Loucy (cell line): ENCODE results near the gene MROH8.

ENCODE experiments used
- H2AFZ ChIP-seq: fragments of 200-600 bp; sonication (generic); 2 replicates; pipeline ENCODE4 v1.6.0; 2016; ENCODE audit warnings: antibody characterized with exemption, mild to moderate bottlenecking, low read length, moderate library complexity
- H3F3A ChIP-seq: fragments of 200-600 bp; 2 replicates; pipeline ENCODE4 v1.6.0; 2016; ENCODE audit warnings: antibody characterized with exemption, low read depth, mild to moderate bottlenecking
- H3K27me3 ChIP-seq: fragments of 200-600 bp; sonication (generic); 2 replicates; pipeline ENCODE4 v1.6.1; 2014; ENCODE audit warnings: low read length, mild to moderate bottlenecking; ENCODE audit not compliant: insufficient read depth, poor library complexity, severe bottlenecking
- H3K36me3 ChIP-seq: fragments of 200-600 bp; sonication (generic); 2 replicates; pipeline ENCODE4 v1.6.1; 2016; ENCODE audit warnings: low read length; ENCODE audit not compliant: insufficient read depth
- H3K4me1 ChIP-seq: fragments of 200-600 bp; sonication (generic); 2 replicates; pipeline ENCODE4 v1.5.1; 2014; ENCODE audit warnings: low read length, mild to moderate bottlenecking; ENCODE audit not compliant: insufficient read depth, poor library complexity, severe bottlenecking
- H3K4me2 ChIP-seq: fragments of 200-600 bp; sonication (generic); 2 replicates; pipeline ENCODE4 v1.6.0; 2014; ENCODE audit warnings: antibody characterized with exemption, low read length, low read depth, mild to moderate bottlenecking; ENCODE audit not compliant: poor library complexity, severe bottlenecking
- H3K4me3 ChIP-seq: fragments of 200-600 bp; sonication (generic); 2 replicates; pipeline ENCODE4 v1.5.1; 2014; ENCODE audit warnings: low read length, mild to moderate bottlenecking, mixed read lengths; ENCODE audit not compliant: poor library complexity, severe bottlenecking
- H3K79me2 ChIP-seq: fragments of 200-600 bp; sonication (generic); 2 replicates; pipeline ENCODE4 v1.6.1; 2014; ENCODE audit warnings: low read length; ENCODE audit not compliant: insufficient read depth
- H3K9ac ChIP-seq: fragments of 200-600 bp; sonication (generic); 2 replicates; pipeline ENCODE4 v1.6.0; 2014; ENCODE audit warnings: mild to moderate bottlenecking, low read depth, low read length, moderate library complexity; ENCODE audit not compliant: poor library complexity, severe bottlenecking
- H3K9me2 ChIP-seq: fragments of 200-600 bp; sonication (generic); replicated peaks from 2 replicates; pipeline ENCODE4 v1.6.1; 2016; ENCODE audit warnings: low read depth, low read length, mixed read lengths
- H3K9me3 ChIP-seq: fragments of 200-600 bp; sonication (generic); 2 replicates; pipeline ENCODE4 v1.6.1; 2014; ENCODE audit warnings: mild to moderate bottlenecking, antibody characterized with exemption, low read length, low read depth; ENCODE audit not compliant: insufficient read depth
- H4K20me1 ChIP-seq: fragments of 200-600 bp; sonication (generic); 2 replicates; pipeline ENCODE4 v1.6.0; 2014; ENCODE audit warnings: antibody characterized with exemption, low read length, mild to moderate bottlenecking; ENCODE audit not compliant: insufficient read depth, poor library complexity, severe bottlenecking
- EZH2phosphoT487 ChIP-seq: fragments of 200-600 bp; IDR thresholded peaks from 2 replicates; pipeline ENCODE4 v1.6.1; 2018; ENCODE audit warnings: antibody characterized with exemption, mild to moderate bottlenecking, moderate library complexity, borderline replicate concordance
- TF ChIP-seq, protein P1 (sequence below): fragments of 200-600 bp; sonication (generic); conservative IDR thresholded peaks from 2 replicates; pipeline ENCODE4 v1.5.1; 2014; ENCODE audit warnings: mild to moderate bottlenecking, antibody characterized with exemption, low read length

Gene MROH8

DNA sequence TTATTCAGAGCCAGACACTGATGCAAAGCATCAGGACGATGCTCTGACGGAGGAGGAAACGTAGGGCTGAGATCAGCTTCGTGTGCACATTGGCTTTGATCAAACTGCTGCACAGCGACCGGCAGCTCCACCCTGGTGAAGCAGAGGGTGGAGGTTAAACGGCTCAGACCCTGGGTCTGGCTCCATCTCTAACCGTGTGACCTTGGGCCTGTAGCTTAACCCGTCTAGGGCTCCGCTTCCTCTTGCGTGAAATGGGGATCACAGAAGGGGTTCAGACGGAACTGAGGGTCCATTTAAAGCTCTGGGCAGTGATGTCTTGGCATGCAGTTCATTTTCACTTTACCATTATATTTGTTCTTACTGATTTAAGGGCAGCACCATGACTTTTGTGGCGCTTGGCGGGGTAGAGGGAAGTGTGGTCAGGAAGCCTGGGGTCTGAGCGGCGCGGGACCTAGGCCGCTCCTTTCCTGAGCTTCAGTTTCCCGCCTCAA lies 84.2 kb downstream of the MROH8 start:
- no peaks in the 10 kb centered on the region for H3K9me2 ChIP-seq
- H4K20me1 ChIP-seq = peaks cover 25% of the 10 kb centered on the region
- peak overlapping the region; percentile 88 for H3K4me2 ChIP-seq
- no peaks in the 10 kb centered on the region for H3K9me3 ChIP-seq
- H3K36me3 ChIP-seq = no peaks in the 10 kb centered on the region
- H3K79me2 ChIP-seq = peaks cover 53% of the 10 kb centered on the region
- H3K4me1 ChIP-seq = peaks cover 52% of the 10 kb centered on the region
- peak overlapping the region; percentile 92 for H3K4me3 ChIP-seq
- no peaks in the 10 kb centered on the region for H3K27me3 ChIP-seq
- TF ChIP-seq EZH2phosphoT487 = no peak
- TF ChIP-seq, protein P1, sequence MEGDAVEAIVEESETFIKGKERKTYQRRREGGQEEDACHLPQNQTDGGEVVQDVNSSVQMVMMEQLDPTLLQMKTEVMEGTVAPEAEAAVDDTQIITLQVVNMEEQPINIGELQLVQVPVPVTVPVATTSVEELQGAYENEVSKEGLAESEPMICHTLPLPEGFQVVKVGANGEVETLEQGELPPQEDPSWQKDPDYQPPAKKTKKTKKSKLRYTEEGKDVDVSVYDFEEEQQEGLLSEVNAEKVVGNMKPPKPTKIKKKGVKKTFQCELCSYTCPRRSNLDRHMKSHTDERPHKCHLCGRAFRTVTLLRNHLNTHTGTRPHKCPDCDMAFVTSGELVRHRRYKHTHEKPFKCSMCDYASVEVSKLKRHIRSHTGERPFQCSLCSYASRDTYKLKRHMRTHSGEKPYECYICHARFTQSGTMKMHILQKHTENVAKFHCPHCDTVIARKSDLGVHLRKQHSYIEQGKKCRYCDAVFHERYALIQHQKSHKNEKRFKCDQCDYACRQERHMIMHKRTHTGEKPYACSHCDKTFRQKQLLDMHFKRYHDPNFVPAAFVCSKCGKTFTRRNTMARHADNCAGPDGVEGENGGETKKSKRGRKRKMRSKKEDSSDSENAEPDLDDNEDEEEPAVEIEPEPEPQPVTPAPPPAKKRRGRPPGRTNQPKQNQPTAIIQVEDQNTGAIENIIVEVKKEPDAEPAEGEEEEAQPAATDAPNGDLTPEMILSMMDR = no peak
- H3K9ac ChIP-seq = peak overlapping the region; percentile 93
- H2AFZ ChIP-seq = peak overlapping the region; percentile 95
- H3F3A ChIP-seq = no peaks in the 10 kb centered on the region

DNA sequence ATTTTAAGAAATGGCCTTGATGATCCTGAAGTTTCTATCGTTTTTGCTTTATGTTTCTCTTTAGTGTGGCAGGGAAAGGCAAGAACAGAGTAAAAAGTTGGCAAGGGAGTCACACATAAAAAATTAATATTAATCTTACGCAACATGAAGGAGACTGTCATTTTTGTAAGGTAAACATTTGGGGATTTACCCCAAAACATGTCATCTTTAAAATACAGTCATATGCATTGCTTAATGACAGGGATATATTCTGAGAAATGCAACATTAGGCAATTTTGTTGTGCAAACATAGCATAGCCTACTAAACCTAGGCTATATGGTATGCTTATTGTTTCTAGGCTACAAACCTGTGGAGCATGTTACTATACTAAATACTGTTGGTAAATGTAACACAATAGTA lies 88.9 kb downstream of the MROH8 start:
- H4K20me1 ChIP-seq = peaks cover 41% of the 10 kb centered on the region
- TF ChIP-seq EZH2phosphoT487 = no peak
- TF ChIP-seq, protein P1 = no peak
- H3K9me3 ChIP-seq = no peaks in the 10 kb centered on the region
- H2AFZ ChIP-seq = no peak overlapping the region
- H3K79me2 ChIP-seq = peaks cover 88% of the 10 kb centered on the region
- H3K9me2 ChIP-seq = no peaks in the 10 kb centered on the region
- H3K36me3 ChIP-seq = peaks cover 17% of the 10 kb centered on the region
- peak overlapping the region; percentile 53 for H3K4me2 ChIP-seq
- H3K4me3 ChIP-seq = peak overlapping the region; percentile 12
- H3K9ac ChIP-seq = peak overlapping the region; percentile 12
- H3K27me3 ChIP-seq = no peaks in the 10 kb centered on the region
- H3K4me1 ChIP-seq = peaks cover 48% of the 10 kb centered on the region
- H3F3A ChIP-seq = no peaks in the 10 kb centered on the region

DNA sequence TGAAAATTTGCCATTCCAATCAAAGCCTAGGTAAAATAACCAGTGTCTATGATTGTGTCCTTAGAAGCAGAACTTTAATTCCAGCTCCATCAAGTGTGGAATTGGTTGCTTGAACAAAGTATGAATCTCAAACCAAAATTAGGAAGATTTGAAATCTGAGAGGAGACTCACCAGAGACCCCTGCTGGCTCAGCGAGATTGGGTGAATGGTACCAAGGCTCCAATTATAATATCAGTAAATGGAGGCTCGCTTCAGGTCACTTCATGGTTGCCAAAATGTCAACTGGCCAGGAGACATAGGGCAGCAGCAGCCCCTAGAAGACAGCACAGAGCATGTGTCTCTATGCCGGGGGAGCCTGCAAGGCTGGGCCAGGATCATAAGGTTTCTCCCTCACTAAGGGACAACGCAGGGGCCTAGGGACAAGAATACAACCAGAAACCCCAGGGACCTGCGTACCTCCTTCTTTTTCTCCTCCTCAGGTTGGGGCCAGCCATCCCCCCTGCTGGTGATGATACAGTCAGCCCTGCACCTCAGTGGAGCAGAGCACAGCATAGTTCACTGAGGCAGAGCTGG lies 97.5 kb downstream of the MROH8 start:
- peaks cover 52% of the 10 kb centered on the region; the same call in 1 of the 2 replicates for H3K36me3 ChIP-seq

More for the DNA sequence above, 97.5 kb downstream of the MROH8 start:
- Histone ChIP-seq H4K20me1 (peaks cover 20% of the 10 kb centered on the region), H3K9me2 (no peaks in the 10 kb centered on the region), H2AFZ (no peak overlapping the region), H3K4me2 (no peak overlapping the region), H3K9ac (no peak overlapping the region), H3K79me2 (peaks cover 77% of the 10 kb centered on the region), H3K4me3 (no peak overlapping the region), H3F3A (no peaks in the 10 kb centered on the region), H3K27me3 (no peaks in the 10 kb centered on the region), H3K4me1 (no peaks in the 10 kb centered on the region), H3K9me3 (no peaks in the 10 kb centered on the region)
- TF ChIP-seq, protein P1 = peak; percentile 66
- no peak for TF ChIP-seq EZH2phosphoT487
